MM.1S (cell line): Measurements from ENCODE around the gene RBM47.

Experiments used
- EZH2 ChIP-seq: fragments of 300-600 bp; sonication (generic); optimal IDR thresholded peaks from 2 replicates; pipeline ENCODE3; 2017; ENCODE audit warnings: low read depth, mild to moderate bottlenecking, antibody characterized with exemption, low read length, mixed read lengths
- TF ChIP-seq, protein P1 (sequence below): fragments of 300-600 bp; sonication (generic); IDR thresholded peaks from 2 replicates; pipeline ENCODE4 v1.5.1; 2016; ENCODE audit warnings: antibody characterized with exemption, low read length, mixed read lengths

DNA sequence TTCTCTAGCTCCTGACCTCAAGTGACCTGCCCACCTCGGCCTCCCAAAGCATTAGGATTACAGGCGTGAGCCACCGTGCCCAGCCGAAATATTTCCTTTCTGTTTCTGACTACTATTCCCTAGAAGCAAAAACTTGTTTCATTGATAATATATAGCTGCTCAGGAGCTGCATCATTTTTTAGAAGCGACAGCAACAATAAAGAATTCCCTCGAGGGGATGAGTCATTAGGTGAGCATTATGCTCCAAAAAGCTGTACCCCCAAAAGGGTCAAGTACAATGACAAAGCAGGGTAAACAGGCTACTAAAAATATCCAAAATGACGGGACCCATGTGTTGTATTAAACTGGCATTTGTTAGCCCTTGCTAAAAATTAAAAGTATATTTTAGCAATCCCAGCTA is 67.0 kb downstream of the RBM47 start:
- TF ChIP-seq, protein P1, sequence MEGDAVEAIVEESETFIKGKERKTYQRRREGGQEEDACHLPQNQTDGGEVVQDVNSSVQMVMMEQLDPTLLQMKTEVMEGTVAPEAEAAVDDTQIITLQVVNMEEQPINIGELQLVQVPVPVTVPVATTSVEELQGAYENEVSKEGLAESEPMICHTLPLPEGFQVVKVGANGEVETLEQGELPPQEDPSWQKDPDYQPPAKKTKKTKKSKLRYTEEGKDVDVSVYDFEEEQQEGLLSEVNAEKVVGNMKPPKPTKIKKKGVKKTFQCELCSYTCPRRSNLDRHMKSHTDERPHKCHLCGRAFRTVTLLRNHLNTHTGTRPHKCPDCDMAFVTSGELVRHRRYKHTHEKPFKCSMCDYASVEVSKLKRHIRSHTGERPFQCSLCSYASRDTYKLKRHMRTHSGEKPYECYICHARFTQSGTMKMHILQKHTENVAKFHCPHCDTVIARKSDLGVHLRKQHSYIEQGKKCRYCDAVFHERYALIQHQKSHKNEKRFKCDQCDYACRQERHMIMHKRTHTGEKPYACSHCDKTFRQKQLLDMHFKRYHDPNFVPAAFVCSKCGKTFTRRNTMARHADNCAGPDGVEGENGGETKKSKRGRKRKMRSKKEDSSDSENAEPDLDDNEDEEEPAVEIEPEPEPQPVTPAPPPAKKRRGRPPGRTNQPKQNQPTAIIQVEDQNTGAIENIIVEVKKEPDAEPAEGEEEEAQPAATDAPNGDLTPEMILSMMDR, result no peak
- TF ChIP-seq EZH2, result no peak
